HepG2 (cell line): Measurements from ENCODE around the gene SHC3.

Experiments used
- ARHGAP35 ChIP-seq: sonication (generic); formaldehyde crosslinking; IDR thresholded peaks from 2 replicates; pipeline ENCODE4 v1.9.0; 2022; ENCODE audit warnings: mild to moderate bottlenecking, inconsistent platforms, moderate library complexity, missing genetic modification reagents, borderline replicate concordance
- ATF3 ChIP-seq: sonication (generic); formaldehyde crosslinking; IDR thresholded peaks from 2 replicates; pipeline ENCODE4 v1.4.0; 2020; ENCODE audit warnings: missing genetic modification reagents
- ATF7 ChIP-seq, 2 experiments: fragments of 450-650 bp in 1 of 2; sonication (generic) in 1 of 2; formaldehyde crosslinking in 1 of 2; IDR thresholded peaks; 2 replicates each; pipeline versions ENCODE4 v1.4.0 to v1.6.1; 2016 to 2020; ENCODE audit warnings: antibody characterized with exemption in 1 of 2, mild to moderate bottlenecking in 1 of 2, missing genetic modification reagents in 1 of 2
- CSRNP2 ChIP-seq: sonication (generic); formaldehyde crosslinking; conservative IDR thresholded peaks from 2 replicates; pipeline ENCODE4 v1.8.0; 2022; ENCODE audit warnings: low read depth, missing genetic modification reagents
- GABPB1 ChIP-seq: IDR thresholded peaks from 2 replicates; pipeline ENCODE4 v1.6.1; 2016; ENCODE audit warnings: mild to moderate bottlenecking, missing genetic modification reagents, moderate library complexity, missing compliant biosample characterization
- GLMP ChIP-seq: sonication (generic); formaldehyde crosslinking; IDR thresholded peaks from 2 replicates; pipeline ENCODE4 v1.9.0; 2021; ENCODE audit warnings: missing genetic modification reagents, mild to moderate bottlenecking, borderline replicate concordance
- HDAC1 ChIP-seq: sonication (generic); formaldehyde crosslinking; IDR thresholded peaks from 2 replicates; pipeline ENCODE4 v1.5.1; 2020; ENCODE audit warnings: mild to moderate bottlenecking, missing genetic modification reagents
- LCORL ChIP-seq, 2 experiments: fragments of 450-650 bp in 1 of 2; sonication (generic) in 1 of 2; formaldehyde crosslinking in 1 of 2; IDR thresholded peaks; 2 replicates each; pipeline versions ENCODE4 v1.5.0 to v1.6.1; 2017 to 2020; ENCODE audit warnings: antibody characterized with exemption in 1 of 2, missing genetic modification reagents in 1 of 2
- MEIS2 ChIP-seq: sonication (generic); formaldehyde crosslinking; IDR thresholded peaks from 2 replicates; pipeline ENCODE4 v1.9.0; 2021; ENCODE audit warnings: mild to moderate bottlenecking, missing genetic modification reagents
- TMF1 ChIP-seq: sonication (generic); formaldehyde crosslinking; IDR thresholded peaks from 2 replicates; pipeline ENCODE4 v1.8.1; 2022; ENCODE audit warnings: low read depth, missing genetic modification reagents
- ZBTB33 ChIP-seq: sonication (generic); formaldehyde crosslinking; IDR thresholded peaks from 2 replicates; pipeline ENCODE4 v1.4.0; 2020; ENCODE audit warnings: missing genetic modification reagents

- TF ChIP-seq HDAC1 (CRISPR knock-in tag) (no peak), ATF7 (IDR thresholded peaks at IDR 0.05) (no peak), ATF7 (CRISPR knock-in tag; IDR thresholded peaks at IDR 0.05) (no peak), MEIS2 (CRISPR knock-in tag) (no peak), ATF3 (CRISPR knock-in tag) (no peak), GLMP (CRISPR knock-in tag) (no peak), CSRNP2 (CRISPR knock-in tag) (no peak), LCORL (IDR thresholded peaks at IDR 0.05) (no peak), LCORL (CRISPR knock-in tag; IDR thresholded peaks at IDR 0.05) (no peak), GABPB1 (CRISPR knock-in tag) (no peak), TMF1 (CRISPR knock-in tag) (no peak), ARHGAP35 (no peak), ZBTB33 (no peak)
Observed at GRCh38 chr9:89089176-89089575, 89.4 kb downstream of the SHC3 start.
